Activated T-helper 17 cell treated with anti-CD3 and anti-CD28 coated beads, Interleukin-2, amount 50 U/mL, for 72 hours (primary cell): ENCODE data around the gene SIK3. TPM values are rescaled to one million over a fixed set of nuclear protein-coding genes. Genes with fewer than 3 reads are reported as not detected.

Experiments
- ATAC-seq: fragments of 150-1000 bp; cut with Tn5 transposase; replicated peaks from 2 replicates; pipeline ENCODE4 v1.10.0; 2021; ENCODE audit warnings: mild to moderate bottlenecking, moderate library complexity
- H3K27ac Mint-ChIP-seq: one replicate; pipeline ENCODE4 v1.8.0; 2022; ENCODE audit warnings: mixed read lengths
- H3K27me3 Mint-ChIP-seq: one replicate; pipeline ENCODE4 v1.8.0; 2022; ENCODE audit warnings: mixed read lengths
- H3K36me3 Mint-ChIP-seq: one replicate; pipeline ENCODE4 v1.8.0; 2022; ENCODE audit warnings: low read depth, mild to moderate bottlenecking, mixed read lengths
- H3K4me1 Mint-ChIP-seq: one replicate; pipeline ENCODE4 v1.8.0; 2022; ENCODE audit warnings: mixed read lengths
- H3K4me3 Mint-ChIP-seq: one replicate; pipeline ENCODE4 v1.8.0; 2022; ENCODE audit warnings: mild to moderate bottlenecking, mixed read lengths
- H3K9me3 Mint-ChIP-seq: one replicate; pipeline ENCODE4 v1.8.0; 2022; ENCODE audit warnings: mixed read lengths
- total RNA-seq, 2 donors: library from RNA; stranded (reverse); gene quantifications; one replicate each; pipeline ENCODE4 v1.2.3, GENCODE V29; 2022

Gene SIK3
- total RNA-seq, 2 donors from 2014 or later = 41.9 to 55.7 TPM

DNA sequence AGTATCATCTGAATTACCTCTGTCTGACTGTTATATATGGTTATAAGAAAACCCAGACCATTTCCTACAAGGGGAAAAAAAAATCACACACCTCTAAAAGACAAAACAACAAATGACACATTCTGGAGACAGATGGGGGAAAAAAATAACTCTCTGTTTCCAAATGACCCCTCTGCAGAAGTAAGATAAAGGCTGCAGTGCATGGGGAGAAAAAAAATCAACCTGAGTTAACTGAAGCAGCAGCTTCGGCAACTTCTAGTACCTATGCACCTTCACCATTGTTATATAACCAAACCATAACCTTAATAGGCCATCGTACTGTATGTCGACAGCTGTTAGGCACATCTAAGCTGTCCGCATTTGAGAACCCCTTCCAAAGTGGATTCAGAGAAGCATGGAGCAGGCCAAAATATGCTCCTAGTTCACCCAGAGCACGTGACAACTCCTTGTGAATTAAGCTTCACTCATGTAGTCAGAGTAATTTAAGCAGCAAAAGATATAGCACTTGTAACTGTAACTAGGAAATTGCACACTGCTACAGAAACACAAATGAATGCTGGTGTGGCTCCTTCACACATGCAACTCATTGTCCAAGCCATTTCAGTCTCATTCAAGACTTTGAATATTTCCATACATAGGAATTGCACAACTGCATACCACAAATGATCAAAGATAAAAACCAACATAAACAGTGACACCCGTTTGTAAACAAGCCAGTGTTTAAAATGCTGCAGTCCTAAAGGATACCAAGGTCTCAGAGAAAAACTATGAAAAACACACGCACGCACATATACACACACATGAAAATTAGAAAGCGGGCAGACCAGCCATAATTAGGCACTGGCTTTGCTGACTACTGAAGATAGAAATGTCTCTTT is 2.7 kb downstream of the SIK3 start:
- Mint-ChIP-seq H3K4me1 (peaks cover 69% of the 10 kb centered on the region), H3K36me3 (peaks cover 65% of the 10 kb centered on the region), H3K4me3 (peak overlapping the region; percentile 96), H3K27ac (peak overlapping the region; percentile 99), H3K9me3 (no peaks in the 10 kb centered on the region), H3K27me3 (no peaks in the 10 kb centered on the region)
- peak; percentile 5 for ATAC-seq

DNA sequence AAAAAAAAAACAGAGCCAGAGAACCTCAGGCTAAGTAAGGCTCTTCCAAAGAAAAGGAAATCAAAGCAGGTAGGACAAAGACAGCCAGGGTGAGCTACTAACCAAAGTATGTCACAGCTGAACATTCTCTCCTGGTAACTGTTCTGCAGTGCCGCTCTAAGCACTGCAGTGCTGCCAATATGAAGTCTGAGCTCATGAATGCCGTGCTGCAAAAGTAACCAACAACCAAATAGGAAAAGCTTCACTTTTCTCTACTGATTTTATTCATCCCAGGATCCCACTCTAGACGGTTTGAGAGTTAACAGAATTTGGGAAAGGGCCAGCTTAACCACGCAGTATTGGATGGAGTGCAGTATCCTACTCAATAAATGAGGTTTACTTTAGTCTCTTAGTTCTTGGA is 3.5 kb downstream of the SIK3 start:
- Mint-ChIP-seq H3K9me3 (no peaks in the 10 kb centered on the region), H3K4me1 (peaks cover 77% of the 10 kb centered on the region), H3K36me3 (peaks cover 73% of the 10 kb centered on the region), H3K27me3 (no peaks in the 10 kb centered on the region), H3K27ac (peak overlapping the region; percentile 99), H3K4me3 (peak overlapping the region; percentile 96)
- no peak for ATAC-seq

DNA sequence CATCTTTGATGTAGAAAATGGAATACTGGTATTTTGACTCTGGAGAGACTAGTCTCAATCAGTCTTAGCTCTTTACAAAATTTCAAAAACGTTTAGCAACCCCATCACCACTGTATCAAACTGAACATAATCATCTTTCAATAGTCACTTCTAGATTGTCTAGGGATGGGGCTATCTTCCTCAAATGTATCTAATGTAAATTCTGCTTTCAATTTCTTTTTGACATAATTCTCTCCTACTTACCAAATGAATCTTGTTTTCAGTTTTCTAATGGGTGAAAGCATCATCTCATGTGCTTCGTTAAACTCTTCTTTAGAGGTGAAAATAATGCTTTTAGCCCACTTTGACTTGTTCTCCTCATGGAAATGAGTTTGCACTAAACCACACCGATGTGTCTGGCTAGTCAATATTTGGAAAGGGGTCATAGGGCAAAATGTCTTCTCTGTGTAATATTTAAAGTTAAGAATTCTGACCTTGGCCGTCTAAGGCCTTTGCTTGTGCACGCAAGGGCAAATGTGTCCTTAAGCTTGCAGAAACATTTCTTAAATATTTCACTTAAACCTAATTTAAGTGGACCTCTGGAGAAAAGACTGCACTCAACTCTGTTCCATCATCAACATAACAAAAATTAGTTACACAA is 5.2 kb downstream of the SIK3 start:
- peaks cover 68% of the 10 kb centered on the region for H3K36me3 Mint-ChIP-seq
- H3K4me1 Mint-ChIP-seq = peaks cover 71% of the 10 kb centered on the region
- H3K9me3 Mint-ChIP-seq = no peaks in the 10 kb centered on the region
- H3K27ac Mint-ChIP-seq = peak overlapping the region; percentile 90
- H3K27me3 Mint-ChIP-seq = no peaks in the 10 kb centered on the region
- peak overlapping the region; percentile 96 for H3K4me3 Mint-ChIP-seq
- ATAC-seq = peak; percentile 66

DNA sequence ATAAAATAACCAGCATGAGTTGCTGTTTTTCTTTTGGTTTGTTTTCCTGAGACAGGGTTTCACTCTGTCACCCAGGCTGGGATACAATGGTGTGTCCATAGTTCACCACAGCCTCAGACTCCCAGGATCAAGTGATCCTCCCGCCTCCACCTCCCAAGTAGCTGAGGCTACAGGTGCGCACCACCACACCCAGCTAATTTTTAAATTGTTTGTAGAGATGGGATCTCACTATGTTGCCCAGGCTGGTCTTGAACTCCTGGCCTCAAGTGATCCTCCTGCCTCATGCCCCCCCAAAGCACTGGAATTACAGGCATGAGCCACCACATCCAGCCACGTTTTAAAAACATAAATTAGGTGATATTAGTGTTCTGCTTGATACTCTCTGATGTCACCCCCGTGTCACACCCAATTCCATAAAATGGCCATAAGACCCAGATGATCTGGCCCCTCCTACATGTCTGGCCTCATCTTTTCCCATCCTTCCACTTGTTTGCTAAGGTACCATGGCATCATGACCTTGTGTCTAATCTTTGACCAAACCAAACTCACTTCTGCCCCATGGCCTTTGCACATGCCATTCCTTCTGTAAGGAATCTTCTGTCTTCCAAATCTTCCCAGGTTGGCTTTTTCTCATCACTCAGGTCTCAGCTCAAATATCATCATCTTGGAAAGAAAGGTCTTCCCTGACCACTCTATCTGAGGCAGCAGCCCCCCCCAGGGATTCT is 6.3 kb downstream of the SIK3 start:
- Mint-ChIP-seq H3K27ac (peak overlapping the region; percentile 90), H3K4me3 (peak overlapping the region; percentile 96), H3K27me3 (no peaks in the 10 kb centered on the region), H3K36me3 (peaks cover 67% of the 10 kb centered on the region), H3K4me1 (peaks cover 64% of the 10 kb centered on the region), H3K9me3 (no peaks in the 10 kb centered on the region)
- ATAC-seq = no peak

DNA sequence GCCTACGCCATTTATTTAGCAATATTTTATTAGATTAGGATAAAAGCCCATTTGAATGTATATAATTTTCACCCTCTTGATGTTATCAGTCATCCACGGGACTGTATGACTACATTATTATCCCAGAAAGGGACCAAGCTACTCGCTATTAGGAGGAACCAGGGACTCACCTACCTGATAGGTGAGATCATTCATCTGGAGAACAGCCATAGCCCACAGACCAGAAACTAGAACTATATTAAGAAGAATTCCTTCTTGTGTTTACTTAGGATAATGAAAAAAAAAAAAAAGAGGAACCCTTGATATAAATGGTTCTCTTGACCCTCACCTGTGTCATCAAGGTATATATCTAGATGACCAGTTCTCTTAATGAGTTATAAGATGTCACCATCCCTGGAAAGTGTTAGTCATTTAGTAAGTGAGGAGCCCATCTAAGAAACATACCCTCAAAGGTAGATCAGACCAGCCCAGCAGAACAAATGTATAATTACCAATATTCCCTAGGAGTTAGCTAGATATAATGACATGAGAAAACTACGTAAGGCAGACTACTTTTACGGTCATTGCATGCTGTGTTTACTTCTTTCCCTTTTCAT is 8.0 kb downstream of the SIK3 start:
- Mint-ChIP-seq H3K36me3 (peaks cover 65% of the 10 kb centered on the region), H3K9me3 (no peaks in the 10 kb centered on the region), H3K4me3 (peak overlapping the region; percentile 49), H3K27ac (peak overlapping the region; percentile 78), H3K27me3 (no peaks in the 10 kb centered on the region), H3K4me1 (peaks cover 50% of the 10 kb centered on the region)
- ATAC-seq = no peak

DNA sequence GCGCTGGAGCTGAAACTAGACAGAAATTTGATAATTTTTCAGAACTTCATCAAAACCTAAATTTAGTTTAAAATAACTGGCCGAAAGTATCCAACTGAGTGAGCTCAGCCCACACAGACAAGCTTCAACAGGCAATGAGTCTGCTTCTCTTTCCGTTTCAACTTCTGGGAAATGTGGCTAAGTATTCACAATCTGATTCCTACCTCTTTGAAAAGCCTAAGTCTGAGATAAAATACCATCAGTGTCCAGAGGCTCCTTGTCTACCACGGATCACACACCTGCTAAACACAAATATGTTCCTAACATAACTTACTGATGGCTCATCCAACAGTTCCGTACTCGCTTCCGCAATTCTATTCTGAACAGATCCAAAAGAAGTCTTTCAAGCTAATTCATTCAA is 8.5 kb downstream of the SIK3 start:
- H3K27ac Mint-ChIP-seq = peak overlapping the region; percentile 36
- H3K36me3 Mint-ChIP-seq = peaks cover 62% of the 10 kb centered on the region
- H3K4me1 Mint-ChIP-seq = peaks cover 46% of the 10 kb centered on the region
- ATAC-seq = peak; percentile 28
- no peaks in the 10 kb centered on the region for H3K27me3 Mint-ChIP-seq
- H3K9me3 Mint-ChIP-seq = no peaks in the 10 kb centered on the region
- H3K4me3 Mint-ChIP-seq = peak overlapping the region; percentile 49

DNA sequence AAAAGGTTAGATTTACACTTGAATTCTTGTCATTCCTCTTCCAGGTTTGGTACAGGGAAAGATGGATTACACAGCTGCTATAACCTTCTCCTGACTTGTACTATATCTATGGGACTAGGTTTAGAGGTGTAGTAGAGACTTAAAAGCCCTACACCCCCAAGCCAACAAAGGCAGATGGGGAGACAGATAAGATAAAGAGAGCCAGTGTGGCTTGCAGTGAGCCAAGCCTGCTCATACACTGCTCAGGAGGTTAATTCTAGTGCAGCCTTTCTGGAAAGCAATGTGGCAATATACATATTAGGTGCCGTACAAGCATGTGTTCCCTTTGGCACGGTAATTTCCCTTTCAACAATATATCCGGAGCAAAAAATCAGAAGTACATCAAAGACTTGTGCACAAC is 10.8 kb downstream of the SIK3 start:
- no peaks in the 10 kb centered on the region for H3K27me3 Mint-ChIP-seq
- H3K27ac Mint-ChIP-seq = no peak overlapping the region
- ATAC-seq = no peak
- H3K4me3 Mint-ChIP-seq = peak overlapping the region; percentile 39
- no peaks in the 10 kb centered on the region for H3K9me3 Mint-ChIP-seq
- H3K4me1 Mint-ChIP-seq = peaks cover 29% of the 10 kb centered on the region
- H3K36me3 Mint-ChIP-seq = peaks cover 54% of the 10 kb centered on the region

DNA sequence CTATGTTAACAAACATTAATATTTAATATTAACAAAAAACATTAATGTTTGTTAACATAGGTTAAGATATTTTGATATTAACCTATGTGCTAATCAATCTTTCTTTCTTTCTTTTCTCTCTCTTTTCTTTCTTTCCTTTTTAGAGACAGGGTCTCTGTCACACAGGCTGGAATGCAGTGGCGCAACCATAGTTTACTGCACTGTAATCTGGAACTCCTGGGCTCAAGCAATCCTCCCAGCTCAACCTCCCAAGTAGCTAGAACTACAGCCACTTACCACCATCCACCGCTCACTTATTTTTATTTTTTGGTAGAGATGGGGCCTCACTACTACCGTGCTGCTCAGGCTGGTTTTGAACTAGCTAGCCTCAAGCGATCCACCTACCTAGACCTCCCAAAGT is 13.2 kb downstream of the SIK3 start:
- Mint-ChIP-seq H3K27ac (no peak overlapping the region), H3K27me3 (no peaks in the 10 kb centered on the region), H3K9me3 (no peaks in the 10 kb centered on the region), H3K36me3 (peaks cover 49% of the 10 kb centered on the region), H3K4me3 (no peak overlapping the region), H3K4me1 (peaks cover 26% of the 10 kb centered on the region)
- no peak for ATAC-seq

DNA sequence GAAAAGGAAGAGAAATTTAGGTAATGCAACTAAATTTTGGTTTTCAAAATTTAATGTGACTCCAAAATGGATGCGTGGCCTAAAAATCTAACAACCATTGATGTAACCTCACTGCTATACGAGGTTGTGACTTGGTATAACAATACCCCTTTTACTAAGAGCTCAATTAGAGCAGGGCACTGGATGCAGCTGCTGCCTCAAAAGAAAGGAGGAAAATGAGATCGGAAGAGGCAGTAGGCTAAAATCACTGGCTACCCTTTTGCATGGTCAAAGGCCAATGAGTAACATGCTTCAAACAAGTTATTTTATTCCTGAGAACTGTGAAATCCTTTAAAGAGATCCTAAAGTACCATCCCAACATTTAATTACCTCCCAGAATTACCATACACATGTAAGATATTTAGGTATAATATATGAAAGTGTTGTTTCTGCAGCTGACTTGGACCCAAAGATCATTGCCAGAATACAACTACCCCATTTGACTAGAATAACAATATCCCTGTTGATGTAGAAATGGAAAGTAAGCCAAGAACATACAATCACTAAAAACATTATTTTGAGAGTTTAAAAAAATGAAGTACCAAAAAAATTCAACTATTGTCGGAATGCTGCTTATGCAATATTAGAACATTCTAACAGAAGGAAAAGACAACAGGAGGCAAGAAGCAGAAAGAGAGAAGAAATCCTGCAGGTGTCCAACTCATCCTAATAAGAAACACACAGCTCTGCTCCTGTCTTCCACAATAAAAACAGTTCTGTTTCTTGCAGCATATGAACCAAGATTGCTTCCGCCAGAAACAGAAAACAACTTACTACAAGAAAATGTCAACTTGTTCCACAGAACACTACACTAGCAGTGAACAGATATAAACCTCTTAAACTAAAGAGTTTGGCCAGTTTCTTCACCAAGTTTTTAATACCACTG is 15.0 kb downstream of the SIK3 start:
- Mint-ChIP-seq H3K4me1 (peaks cover 27% of the 10 kb centered on the region), H3K4me3 (no peak overlapping the region), H3K27me3 (no peaks in the 10 kb centered on the region), H3K27ac (no peak overlapping the region), H3K36me3 (peaks cover 40% of the 10 kb centered on the region), H3K9me3 (no peaks in the 10 kb centered on the region)
- ATAC-seq = no peak

DNA sequence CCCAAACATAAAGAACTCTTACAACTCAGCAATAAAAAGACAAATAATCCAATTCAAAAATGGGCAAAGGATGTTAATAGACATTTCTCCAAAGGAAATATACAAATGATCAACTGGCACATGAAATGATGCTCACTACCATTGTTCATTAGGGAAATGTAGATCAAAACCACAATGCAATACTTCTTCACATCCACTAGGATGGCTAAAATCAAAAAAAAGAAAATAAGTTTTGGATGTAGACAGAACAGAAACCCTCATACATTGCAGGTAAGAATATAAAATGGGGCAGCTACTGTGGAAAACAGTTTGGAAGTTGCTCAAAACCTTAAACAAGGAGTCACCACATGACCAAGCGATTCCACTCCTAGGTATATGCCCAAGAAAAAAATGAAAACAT is 16.3 kb downstream of the SIK3 start:
- no peak overlapping the region for H3K27ac Mint-ChIP-seq
- peaks cover 33% of the 10 kb centered on the region for H3K36me3 Mint-ChIP-seq
- ATAC-seq = no peak
- H3K9me3 Mint-ChIP-seq = no peaks in the 10 kb centered on the region
- H3K4me3 Mint-ChIP-seq = no peak overlapping the region
- no peaks in the 10 kb centered on the region for H3K27me3 Mint-ChIP-seq
- H3K4me1 Mint-ChIP-seq = peaks cover 27% of the 10 kb centered on the region

DNA sequence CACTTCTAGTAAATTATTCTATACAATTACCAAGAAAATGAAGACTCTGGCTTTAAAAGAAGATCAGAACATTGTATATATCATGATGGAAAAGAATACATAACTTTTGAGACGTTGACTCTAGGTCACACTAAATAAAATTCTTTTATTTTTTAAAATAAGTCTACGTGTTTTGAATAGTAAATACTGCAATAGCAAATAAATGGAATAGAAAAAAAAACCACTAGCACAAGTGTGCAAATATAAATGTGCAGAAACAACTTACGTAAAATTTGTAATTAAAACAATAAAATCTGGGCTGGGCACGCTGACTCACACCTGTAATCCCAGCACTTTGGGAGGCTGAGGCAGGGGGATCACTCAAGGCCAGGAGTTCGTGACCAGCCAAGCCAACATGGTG is 17.9 kb downstream of the SIK3 start:
- Mint-ChIP-seq H3K4me1 (peaks cover 26% of the 10 kb centered on the region), H3K27me3 (no peaks in the 10 kb centered on the region), H3K27ac (no peak overlapping the region), H3K4me3 (no peak overlapping the region), H3K36me3 (peaks cover 19% of the 10 kb centered on the region), H3K9me3 (no peaks in the 10 kb centered on the region)
- no peak for ATAC-seq

DNA sequence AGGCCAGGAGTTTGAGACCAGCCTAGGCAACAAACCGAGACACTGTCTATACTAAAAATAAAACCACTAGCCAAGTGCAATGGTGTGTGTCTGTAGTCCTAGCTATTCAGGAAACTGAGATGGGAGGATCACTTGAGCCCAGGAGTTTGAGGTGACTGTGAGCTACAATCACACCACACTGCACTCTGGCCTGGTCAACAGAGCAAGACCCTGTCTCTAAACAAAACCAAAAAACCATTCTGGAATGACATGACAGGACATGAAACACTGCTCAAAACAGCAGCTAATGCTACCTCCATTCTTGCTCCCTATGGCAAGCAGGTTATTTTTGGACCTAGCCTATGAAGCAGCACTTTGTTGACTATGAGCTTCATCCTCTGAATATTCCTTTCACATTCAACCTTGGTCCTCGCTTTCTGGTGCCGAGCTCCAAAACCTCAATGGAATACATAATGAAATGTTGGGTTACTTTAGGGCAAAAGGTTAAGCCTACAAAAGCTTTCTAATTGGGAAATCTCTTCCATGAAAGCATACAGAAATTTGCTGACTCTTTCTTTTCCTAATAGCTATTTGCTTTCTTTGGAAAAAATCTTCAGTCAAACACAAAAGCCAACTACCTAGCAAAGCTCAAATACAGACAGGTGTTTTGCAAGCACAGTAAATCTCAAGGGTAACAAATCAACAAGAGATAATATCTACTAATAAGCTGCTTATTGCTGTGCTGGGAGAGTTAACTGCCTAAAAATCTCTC is 21.1 kb downstream of the SIK3 start:
- Mint-ChIP-seq H3K27ac (no peak overlapping the region), H3K36me3 (peaks cover 11% of the 10 kb centered on the region), H3K4me3 (no peak overlapping the region), H3K27me3 (no peaks in the 10 kb centered on the region), H3K9me3 (no peaks in the 10 kb centered on the region), H3K4me1 (peaks cover 38% of the 10 kb centered on the region)
- ATAC-seq = no peak

DNA sequence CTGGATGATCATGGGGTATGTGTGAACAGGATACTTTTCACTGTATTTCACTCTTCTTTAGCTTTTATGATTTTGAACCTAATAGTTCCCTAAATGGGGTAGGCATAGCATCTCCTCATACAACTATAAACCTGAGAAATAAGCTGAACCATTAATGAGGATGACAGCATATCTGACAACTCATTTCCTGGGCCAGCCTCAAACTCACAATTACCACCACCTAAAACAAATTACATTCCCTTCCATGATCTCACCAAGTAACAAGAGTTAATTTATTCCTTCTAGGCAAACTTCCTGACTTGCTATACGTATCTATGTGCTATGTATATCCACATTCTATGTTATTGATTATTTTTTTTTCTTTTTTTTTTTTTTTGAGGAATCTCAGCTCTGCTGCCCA is 23.0 kb downstream of the SIK3 start:
- Mint-ChIP-seq H3K9me3 (no peaks in the 10 kb centered on the region), H3K27ac (no peak overlapping the region), H3K4me3 (no peak overlapping the region), H3K27me3 (no peaks in the 10 kb centered on the region), H3K4me1 (peaks cover 35% of the 10 kb centered on the region), H3K36me3 (no peaks in the 10 kb centered on the region)
- peak; percentile 13 for ATAC-seq
